A673 (cell line): ENCODE data around the gene LRBA.

ENCODE experiments used
- EZH2 ChIP-seq: fragments of 200-600 bp; sonication (generic); IDR thresholded peaks from 2 replicates; pipeline ENCODE4 v1.6.1; 2017; ENCODE audit warnings: borderline replicate concordance, low read depth, mild to moderate bottlenecking, mixed read lengths, antibody characterized with exemption, low read length; ENCODE audit not compliant: poor library complexity, severe bottlenecking
- TF ChIP-seq, protein P1 (sequence below): fragments of 300-800, 200-600 bp; sonication (generic); conservative IDR thresholded peaks from 2 replicates; pipeline ENCODE4 v1.5.1; 2017; ENCODE audit warnings: low read depth, mild to moderate bottlenecking, antibody characterized with exemption, low read length, moderate library complexity, mixed read lengths

DNA sequence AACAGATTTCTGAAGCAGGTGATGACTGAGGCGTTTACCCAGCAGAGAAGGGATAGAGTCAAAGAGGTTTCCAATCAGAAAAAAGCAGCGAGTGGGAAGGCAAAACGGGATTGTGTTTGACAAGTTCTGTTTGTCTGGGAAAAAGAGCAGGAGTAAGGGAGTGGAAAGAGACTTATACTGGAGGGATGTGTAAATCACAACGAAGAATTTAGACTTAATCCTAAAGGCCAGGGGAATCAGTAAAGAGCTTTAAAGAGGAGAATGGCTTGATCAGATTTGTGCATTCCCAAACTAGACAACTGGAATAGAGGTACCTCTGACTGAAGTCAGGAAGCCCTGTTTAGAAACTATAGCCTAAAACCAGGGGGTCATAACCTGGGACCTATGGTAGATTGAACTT lies 31.5 kb upstream of the LRBA start:
- TF ChIP-seq, protein P1, sequence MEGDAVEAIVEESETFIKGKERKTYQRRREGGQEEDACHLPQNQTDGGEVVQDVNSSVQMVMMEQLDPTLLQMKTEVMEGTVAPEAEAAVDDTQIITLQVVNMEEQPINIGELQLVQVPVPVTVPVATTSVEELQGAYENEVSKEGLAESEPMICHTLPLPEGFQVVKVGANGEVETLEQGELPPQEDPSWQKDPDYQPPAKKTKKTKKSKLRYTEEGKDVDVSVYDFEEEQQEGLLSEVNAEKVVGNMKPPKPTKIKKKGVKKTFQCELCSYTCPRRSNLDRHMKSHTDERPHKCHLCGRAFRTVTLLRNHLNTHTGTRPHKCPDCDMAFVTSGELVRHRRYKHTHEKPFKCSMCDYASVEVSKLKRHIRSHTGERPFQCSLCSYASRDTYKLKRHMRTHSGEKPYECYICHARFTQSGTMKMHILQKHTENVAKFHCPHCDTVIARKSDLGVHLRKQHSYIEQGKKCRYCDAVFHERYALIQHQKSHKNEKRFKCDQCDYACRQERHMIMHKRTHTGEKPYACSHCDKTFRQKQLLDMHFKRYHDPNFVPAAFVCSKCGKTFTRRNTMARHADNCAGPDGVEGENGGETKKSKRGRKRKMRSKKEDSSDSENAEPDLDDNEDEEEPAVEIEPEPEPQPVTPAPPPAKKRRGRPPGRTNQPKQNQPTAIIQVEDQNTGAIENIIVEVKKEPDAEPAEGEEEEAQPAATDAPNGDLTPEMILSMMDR = no peak
- no peak for TF ChIP-seq EZH2
